D721Med (cell line): ENCODE results near the gene GSKIP.

Experiments used
- DNase-seq: peaks from one replicate; pipeline ENCODE4 v3.0.0; 2011; ENCODE audit warnings: low spot score; ENCODE audit not compliant: insufficient read length
- FAIRE-seq: peaks from 2 replicates; lab custom pipeline; 2011; peaks lifted over from hg19 to GRCh38; lab: Jason Lieb, UNC
- TF ChIP-seq, protein P1 (sequence below): IDR thresholded peaks from 2 replicates; pipeline ENCODE4 v1.5.1; 2012; ENCODE audit warnings: mild to moderate bottlenecking, control low read depth; ENCODE audit not compliant: insufficient read depth; ENCODE audit errors: missing control alignments

GSKIP gene

DNA sequence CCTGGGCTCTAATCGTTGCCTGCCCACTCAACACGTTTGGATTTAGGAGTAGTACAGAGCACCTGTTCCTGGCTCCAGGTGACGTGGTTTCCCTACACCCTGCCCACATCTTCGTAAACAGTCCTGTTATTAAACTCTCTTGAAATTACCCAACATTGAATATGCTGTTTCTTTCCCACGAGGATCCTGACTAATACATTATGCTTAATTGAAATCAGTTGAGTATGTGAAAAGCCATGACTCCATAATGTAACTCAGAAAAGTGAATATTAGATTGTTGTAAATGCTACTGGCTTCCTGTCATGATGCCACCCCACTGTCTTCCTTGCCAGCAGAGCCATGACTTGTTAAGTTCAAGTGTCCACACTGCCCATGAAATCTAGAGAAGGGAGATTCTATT lies 50.2 kb downstream of the GSKIP start:
- DNase-seq (no peak), FAIRE-seq (no peak)
- TF ChIP-seq, protein P1, sequence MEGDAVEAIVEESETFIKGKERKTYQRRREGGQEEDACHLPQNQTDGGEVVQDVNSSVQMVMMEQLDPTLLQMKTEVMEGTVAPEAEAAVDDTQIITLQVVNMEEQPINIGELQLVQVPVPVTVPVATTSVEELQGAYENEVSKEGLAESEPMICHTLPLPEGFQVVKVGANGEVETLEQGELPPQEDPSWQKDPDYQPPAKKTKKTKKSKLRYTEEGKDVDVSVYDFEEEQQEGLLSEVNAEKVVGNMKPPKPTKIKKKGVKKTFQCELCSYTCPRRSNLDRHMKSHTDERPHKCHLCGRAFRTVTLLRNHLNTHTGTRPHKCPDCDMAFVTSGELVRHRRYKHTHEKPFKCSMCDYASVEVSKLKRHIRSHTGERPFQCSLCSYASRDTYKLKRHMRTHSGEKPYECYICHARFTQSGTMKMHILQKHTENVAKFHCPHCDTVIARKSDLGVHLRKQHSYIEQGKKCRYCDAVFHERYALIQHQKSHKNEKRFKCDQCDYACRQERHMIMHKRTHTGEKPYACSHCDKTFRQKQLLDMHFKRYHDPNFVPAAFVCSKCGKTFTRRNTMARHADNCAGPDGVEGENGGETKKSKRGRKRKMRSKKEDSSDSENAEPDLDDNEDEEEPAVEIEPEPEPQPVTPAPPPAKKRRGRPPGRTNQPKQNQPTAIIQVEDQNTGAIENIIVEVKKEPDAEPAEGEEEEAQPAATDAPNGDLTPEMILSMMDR: no peak

DNA sequence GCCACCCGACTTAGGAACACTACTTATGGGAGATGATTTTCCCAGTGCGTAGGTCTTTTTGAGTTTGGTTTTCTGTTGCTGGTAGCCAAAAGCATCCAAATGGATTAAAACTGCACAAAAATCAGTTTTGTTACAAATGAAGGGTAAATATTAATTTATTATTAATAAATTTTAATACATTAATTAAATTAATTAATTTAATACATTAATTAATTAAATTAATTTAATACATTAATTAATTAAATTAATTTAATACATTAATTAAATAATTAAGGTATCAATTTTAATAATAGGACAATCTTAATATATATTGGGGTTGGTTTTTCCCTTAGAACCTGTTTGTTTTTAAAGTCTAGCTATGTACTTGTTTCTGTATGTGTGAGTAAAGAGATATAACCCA lies 52.2 kb downstream of the GSKIP start:
- FAIRE-seq: no peak
- TF ChIP-seq, protein P1: no peak
- DNase-seq: no peak

DNA sequence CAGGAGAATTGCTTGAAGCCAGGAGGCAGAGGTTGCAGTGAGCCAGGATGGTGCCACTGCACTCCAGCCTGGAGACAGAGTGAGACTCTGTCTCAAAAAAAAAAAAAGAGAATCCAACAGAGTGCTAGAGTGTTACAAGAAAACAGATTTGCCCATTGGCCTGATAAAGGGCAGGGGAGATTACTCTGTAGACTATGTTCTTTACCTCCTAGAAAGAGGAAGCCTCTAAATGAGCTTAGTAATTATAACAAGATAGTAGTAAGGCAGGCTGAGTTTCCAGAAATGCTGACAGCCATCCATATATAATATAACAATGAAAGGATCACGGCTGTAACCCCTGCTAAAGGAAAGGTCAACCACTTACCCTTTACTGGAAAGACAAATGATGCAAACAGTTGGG lies 53.0 kb downstream of the GSKIP start:
- no peak for FAIRE-seq
- DNase-seq: no peak
- TF ChIP-seq, protein P1: no peak

DNA sequence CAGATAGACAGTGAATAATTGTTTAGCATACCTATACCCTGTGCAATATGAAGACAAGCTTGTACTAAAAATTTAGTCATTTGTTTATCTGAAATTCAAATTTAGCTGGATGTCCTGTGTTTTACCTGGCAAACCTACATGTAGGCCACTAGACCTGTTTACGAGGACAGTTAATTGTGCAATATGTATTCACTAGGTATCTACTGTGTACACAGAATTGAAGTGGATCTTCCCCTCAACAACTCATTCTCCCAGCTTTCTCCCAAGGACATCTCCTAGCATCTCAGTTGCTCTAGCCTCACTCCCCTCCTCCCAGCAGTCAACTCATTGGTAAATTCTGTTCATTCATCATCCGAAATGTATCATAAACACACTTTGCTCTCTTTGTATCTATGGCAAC lies 53.9 kb downstream of the GSKIP start:
- DNase-seq: no peak

DNA sequence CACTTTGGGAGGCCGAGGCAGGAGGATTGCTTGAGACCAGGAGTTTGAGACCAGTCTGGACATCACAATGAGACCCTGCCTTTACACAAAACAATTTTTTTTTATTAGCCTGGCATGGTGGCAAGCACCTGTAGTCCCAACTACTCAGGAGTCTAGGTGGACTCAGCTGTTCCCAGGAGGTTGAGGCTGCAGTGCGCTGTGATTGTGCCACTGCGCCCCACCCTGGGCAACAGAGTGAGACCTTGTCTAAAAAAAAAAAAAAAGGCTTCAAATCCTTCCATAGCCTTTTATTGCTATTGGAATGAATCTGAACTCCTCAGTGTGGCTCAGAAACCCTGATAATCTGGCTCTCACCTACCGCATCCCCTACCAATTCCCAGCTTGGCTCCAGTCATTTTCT lies 54.7 kb downstream of the GSKIP start:
- FAIRE-seq: no peak
- TF ChIP-seq, protein P1: no peak
- no peak for DNase-seq

More for the DNA sequence above, 53.9 kb downstream of the GSKIP start:
- TF ChIP-seq, protein P1: no peak
- FAIRE-seq: no peak

DNA sequence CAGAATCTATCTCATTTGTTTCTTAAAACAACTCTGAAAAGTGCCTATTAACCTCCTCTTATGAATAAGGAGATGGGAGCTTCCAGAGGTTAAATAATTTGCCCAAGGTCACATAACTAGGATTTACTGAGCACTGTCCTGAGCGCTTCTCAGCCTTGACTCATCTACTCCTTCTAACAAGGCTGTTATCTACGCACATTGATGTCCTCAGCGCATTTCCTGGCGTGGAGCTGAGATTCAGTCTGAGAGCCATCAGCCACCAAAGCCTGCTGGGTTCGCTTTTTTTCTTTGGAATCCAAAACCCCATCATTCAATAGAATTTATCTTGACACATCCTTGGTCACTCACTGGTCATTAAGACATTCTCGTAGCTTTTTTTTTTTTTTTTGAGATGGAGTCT lies 57.9 kb downstream of the GSKIP start:
- DNase-seq (no peak), FAIRE-seq (no peak)
- TF ChIP-seq, protein P1: no peak

DNA sequence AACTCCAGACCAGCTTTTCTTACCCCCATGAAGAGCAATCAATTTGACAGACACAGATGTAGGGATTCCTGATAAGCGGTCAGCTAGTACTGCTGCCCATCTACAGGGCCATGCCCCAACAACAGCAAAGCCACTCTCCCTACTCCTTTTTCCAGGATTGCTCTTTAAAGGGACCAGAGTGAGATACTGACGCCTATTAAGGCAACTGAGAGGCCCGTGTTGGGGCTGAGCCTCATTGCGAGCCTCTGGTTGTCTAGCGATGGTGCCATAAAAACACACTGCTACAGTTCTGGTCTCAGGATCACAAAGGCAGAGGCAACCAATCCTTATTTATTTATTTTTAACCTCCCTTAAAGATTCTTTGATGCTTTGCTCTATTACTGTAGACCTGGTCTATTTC lies 59.7 kb downstream of the GSKIP start:
- FAIRE-seq (no peak), DNase-seq (no peak)
- TF ChIP-seq, protein P1: no peak
